PC-9 (cell line): ENCODE results near the gene SH3RF3. TPM values are rescaled to one million over a fixed set of nuclear protein-coding genes. Genes with fewer than 3 reads are reported as not detected.

Experiments
- BruUV-seq: library from RNA; stranded (reverse); fragments of 400-500 nt; replicated peaks from 2 replicates; lab custom pipeline; 2021; lab: Mats Ljungman, UMichigan
- CTCF ChIA-PET: fragments of 300-600 bp; sonication (Branson Sonifier 250); formaldehyde crosslinking; loops from one replicate; lab custom pipeline; 2022; ENCODE audit warnings: antibody characterized with exemption; lab: Charles Lee
- POLR2A ChIA-PET: fragments of 300-600 bp; sonication (Branson Sonifier 250); formaldehyde crosslinking; loops from one replicate; lab custom pipeline; 2022; ENCODE audit warnings: antibody characterized with exemption; ENCODE audit not compliant: unreplicated experiment; lab: Charles Lee
- DNase-seq, 2 experiments: peaks; one replicate each; pipeline versions ENCODE4 v3.0.0 to v3.0.0-alpha.2; 2015 to 2022; ENCODE audit warnings: mixed read lengths in 1 of 2
- H2AFZ ChIP-seq: fragments of 200-600 bp; sonication (generic); 2 replicates; pipeline ENCODE4 v1.8.1; 2017; ENCODE audit warnings: antibody characterized with exemption
- H3F3A ChIP-seq: fragments of 200-600 bp; sonication (generic); 2 replicates; pipeline ENCODE4 v1.8.1; 2017; ENCODE audit warnings: antibody characterized with exemption, mild to moderate bottlenecking, low read depth; ENCODE audit not compliant: insufficient read depth
- H3K27ac ChIP-seq: fragments of 200-600 bp; sonication (generic); 2 replicates; pipeline ENCODE4 v1.6.1; 2016; ENCODE audit warnings: mixed run types
- H3K27me3 ChIP-seq: fragments of 200-600 bp; sonication (generic); 2 replicates; pipeline ENCODE4 v1.6.1; 2016; ENCODE audit warnings: low read depth, mixed run types; ENCODE audit not compliant: insufficient read depth
- H3K36me3 ChIP-seq: fragments of 200-600 bp; sonication (generic); 2 replicates; pipeline ENCODE4 v1.6.1; 2016; ENCODE audit warnings: low read depth, mixed run types
- H3K4me1 ChIP-seq: fragments of 200-600 bp; sonication (generic); replicated peaks from 2 replicates; pipeline ENCODE4 v1.6.1; 2016; ENCODE audit warnings: mixed run types; ENCODE audit not compliant: insufficient read depth
- H3K4me2 ChIP-seq: fragments of 200-600 bp; sonication (generic); 2 replicates; pipeline ENCODE4 v1.6.1; 2017; ENCODE audit warnings: mixed run types
- H3K4me3 ChIP-seq: fragments of 200-600 bp; sonication (generic); 2 replicates; pipeline ENCODE4 v1.6.1; 2016; ENCODE audit warnings: mixed run types
- H3K79me2 ChIP-seq: fragments of 200-600 bp; sonication (generic); 2 replicates; pipeline ENCODE4 v1.6.1; 2017; ENCODE audit warnings: low read depth, mixed run types
- H3K9me2 ChIP-seq: fragments of 200-600 bp; sonication (generic); 2 replicates; pipeline ENCODE4 v1.8.1; 2017; ENCODE audit warnings: mild to moderate bottlenecking; ENCODE audit not compliant: insufficient read depth
- H3K9me3 ChIP-seq: fragments of 200-600 bp; sonication (generic); 2 replicates; pipeline ENCODE4 v1.8.1; 2016; ENCODE audit warnings: low read depth; ENCODE audit not compliant: insufficient read depth
- H4K20me1 ChIP-seq: fragments of 200-600 bp; sonication (generic); 2 replicates; pipeline ENCODE4 v1.8.1; 2017; ENCODE audit not compliant: insufficient read depth
- EZH2 ChIP-seq: fragments of 200-600 bp; sonication (generic); IDR thresholded peaks from 2 replicates; pipeline ENCODE4 v1.8.0; 2017; ENCODE audit warnings: antibody characterized with exemption, low read depth
- intact Hi-C: fragments of 100-400 bp; cut with micrococcal nuclease; formaldehyde crosslinking; loops from one replicate; pipeline ENCODE4 v1.10.0; 2022; ENCODE audit not compliant: unreplicated experiment
- total RNA-seq: library from RNA; stranded (reverse); gene quantifications from 2 replicates; pipeline ENCODE4 v1.2.3, GENCODE V29; 2021
- TF ChIP-seq, protein P1 (sequence below): fragments of 200-600 bp; sonication (generic); conservative IDR thresholded peaks from 2 replicates; pipeline ENCODE4 v1.6.1; 2017; ENCODE audit warnings: mixed run types, antibody characterized with exemption, mild to moderate bottlenecking, moderate library complexity

SH3RF3 gene
- total RNA-seq, 1 experiment from 2014 or later, result 6.1 TPM

DNA sequence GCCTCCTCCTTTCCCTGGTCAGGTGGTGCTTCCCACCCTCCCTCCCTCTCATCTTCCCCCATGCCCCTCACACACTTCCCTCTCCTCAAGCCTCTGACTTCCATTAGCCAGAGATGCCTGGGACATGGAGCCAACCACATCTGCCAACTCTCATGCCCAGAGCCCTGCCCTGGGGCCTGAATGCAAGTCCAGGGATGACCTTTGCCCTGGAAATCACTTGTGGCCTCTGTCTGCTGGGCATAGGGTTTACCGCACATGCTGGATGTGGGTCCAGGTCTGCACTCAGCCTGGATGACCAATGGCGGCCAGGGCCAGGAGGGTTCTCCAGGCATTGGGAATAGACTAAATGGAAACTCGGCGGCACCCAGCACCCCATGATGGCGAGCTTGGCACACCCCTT, 385.9 kb downstream of the SH3RF3 start:
- Histone ChIP-seq H3K4me2 (no peak overlapping the region), H3K4me3 (no peak overlapping the region), H3K9me3 (no peaks in the 10 kb centered on the region), H3K9me2 (no peaks in the 10 kb centered on the region), H3K79me2 (no peaks in the 10 kb centered on the region), H3K27me3 (no peaks in the 10 kb centered on the region), H3K27ac (no peak overlapping the region), H3F3A (no peaks in the 10 kb centered on the region), H3K36me3 (no peaks in the 10 kb centered on the region), H2AFZ (no peak overlapping the region), H3K4me1 (peaks cover 5% of the 10 kb centered on the region; the same call in 1 of the 2 replicates), H4K20me1 (no peaks in the 10 kb centered on the region)
- BruUV-seq, result no TSS peak
- DNase-seq, result no peak
- ChIA-PET POLR2A (no interaction called here), CTCF (no interaction called here)
- TF ChIP-seq EZH2, result no peak
- TF ChIP-seq, protein P1, sequence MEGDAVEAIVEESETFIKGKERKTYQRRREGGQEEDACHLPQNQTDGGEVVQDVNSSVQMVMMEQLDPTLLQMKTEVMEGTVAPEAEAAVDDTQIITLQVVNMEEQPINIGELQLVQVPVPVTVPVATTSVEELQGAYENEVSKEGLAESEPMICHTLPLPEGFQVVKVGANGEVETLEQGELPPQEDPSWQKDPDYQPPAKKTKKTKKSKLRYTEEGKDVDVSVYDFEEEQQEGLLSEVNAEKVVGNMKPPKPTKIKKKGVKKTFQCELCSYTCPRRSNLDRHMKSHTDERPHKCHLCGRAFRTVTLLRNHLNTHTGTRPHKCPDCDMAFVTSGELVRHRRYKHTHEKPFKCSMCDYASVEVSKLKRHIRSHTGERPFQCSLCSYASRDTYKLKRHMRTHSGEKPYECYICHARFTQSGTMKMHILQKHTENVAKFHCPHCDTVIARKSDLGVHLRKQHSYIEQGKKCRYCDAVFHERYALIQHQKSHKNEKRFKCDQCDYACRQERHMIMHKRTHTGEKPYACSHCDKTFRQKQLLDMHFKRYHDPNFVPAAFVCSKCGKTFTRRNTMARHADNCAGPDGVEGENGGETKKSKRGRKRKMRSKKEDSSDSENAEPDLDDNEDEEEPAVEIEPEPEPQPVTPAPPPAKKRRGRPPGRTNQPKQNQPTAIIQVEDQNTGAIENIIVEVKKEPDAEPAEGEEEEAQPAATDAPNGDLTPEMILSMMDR, result no peak
- intact Hi-C loops, result loop anchor here (5.0 kb wide), 2 partner anchors 108 to 658 kb away; no protein-coding TSS in a partner anchor

DNA sequence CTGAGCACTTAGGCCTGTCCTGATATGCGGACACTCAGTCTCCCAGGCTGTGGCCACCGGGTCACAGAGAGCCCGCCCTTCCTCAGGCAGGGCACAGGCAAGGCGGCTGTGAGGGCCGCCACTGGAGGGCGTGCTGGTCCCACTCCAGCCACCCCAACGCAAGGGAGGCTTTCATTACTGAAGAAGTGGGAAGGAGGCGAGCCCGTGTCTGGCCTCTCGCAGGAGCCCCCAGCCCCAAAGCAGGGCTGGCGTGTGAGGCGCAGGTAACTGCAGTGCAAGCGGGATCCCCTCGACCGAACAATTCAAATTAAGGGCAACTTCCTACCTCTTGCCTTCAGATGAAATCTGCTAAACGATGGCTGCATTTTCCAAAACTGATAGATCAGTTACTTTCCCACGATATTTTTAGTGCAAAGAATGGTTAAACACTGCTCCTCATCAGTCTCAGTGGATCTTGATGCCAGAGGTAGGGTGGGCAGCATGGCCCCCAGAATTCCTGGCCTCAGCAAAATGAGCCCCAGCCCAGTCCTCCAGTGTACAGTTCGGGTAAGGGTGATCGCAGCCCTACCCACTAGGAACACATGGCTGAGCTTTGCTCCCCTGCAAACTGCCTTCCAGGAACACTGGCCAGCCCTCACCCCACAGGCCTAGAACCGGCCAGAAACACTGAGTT, 387.6 kb downstream of the SH3RF3 start:
- Histone ChIP-seq H3F3A (no peaks in the 10 kb centered on the region), H3K4me2 (no peak overlapping the region), H3K27me3 (no peaks in the 10 kb centered on the region), H3K27ac (no peak overlapping the region), H3K4me1 (peaks cover 5% of the 10 kb centered on the region; the same call in 1 of the 2 replicates), H3K9me2 (no peaks in the 10 kb centered on the region), H2AFZ (no peak overlapping the region), H3K9me3 (no peaks in the 10 kb centered on the region), H3K36me3 (no peaks in the 10 kb centered on the region), H3K79me2 (no peaks in the 10 kb centered on the region), H4K20me1 (no peaks in the 10 kb centered on the region), H3K4me3 (no peak overlapping the region)
- TF ChIP-seq, protein P1, result peak; percentile 65
- TF ChIP-seq EZH2, result no peak
- ChIA-PET POLR2A (no interaction called here), CTCF (no interaction called here)
- intact Hi-C loops, result no loop called here
- BruUV-seq, result no TSS peak
- peak in 1 of 2 experiments; percentile 55 for DNase-seq

DNA sequence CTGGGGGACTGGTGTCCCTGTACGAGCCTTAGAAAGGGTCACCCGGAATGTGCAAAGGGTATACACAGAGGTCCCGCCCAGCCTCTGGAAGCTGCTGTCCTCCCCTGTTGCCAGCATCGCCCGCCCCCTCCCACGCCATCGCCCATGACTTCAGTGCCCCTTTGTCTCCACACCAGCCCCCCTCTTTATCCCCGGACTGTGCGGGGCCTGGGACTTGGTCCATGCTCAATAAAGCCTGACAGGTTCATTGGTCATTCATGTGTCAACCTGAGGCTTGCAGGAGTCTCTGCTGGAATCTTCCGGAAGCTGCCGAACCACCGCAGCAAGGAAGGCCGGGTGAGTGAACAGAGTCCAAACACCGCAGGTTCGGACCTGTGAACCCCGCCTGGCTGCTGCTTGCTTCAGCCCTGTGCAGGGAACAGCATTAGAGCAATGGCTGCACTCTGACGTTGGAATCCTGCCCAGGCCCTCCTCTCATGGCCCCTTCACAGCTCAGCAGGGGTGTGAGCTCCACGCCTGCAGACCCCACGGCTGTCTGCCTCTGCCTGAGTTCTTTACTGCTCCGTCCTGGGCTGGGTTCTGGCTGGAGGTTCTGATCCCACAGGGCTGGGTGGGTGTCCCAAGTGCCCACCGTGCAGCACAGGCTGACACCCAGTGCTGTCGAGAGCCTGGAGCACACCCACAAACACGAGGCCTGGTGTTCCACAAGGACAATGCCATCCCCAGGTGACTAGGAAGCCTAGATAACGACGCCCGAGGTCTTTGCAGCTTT, 388.3 kb downstream of the SH3RF3 start:
- intact Hi-C loops, result no loop called here
- CTCF ChIA-PET, result no interaction called here
- no TSS peak for BruUV-seq

More for the DNA sequence above, 388.3 kb downstream of the SH3RF3 start:
- Histone ChIP-seq H3K4me3 (no peak overlapping the region), H3K9me3 (no peaks in the 10 kb centered on the region), H3K9me2 (no peaks in the 10 kb centered on the region), H2AFZ (no peak overlapping the region), H3K4me2 (no peak overlapping the region), H3K4me1 (peaks cover 5% of the 10 kb centered on the region; the same call in 1 of the 2 replicates), H4K20me1 (no peaks in the 10 kb centered on the region), H3K27me3 (no peaks in the 10 kb centered on the region), H3K79me2 (no peaks in the 10 kb centered on the region), H3K36me3 (no peaks in the 10 kb centered on the region), H3F3A (no peaks in the 10 kb centered on the region), H3K27ac (no peak overlapping the region)
- TF ChIP-seq, protein P1, result no peak
- no peak for TF ChIP-seq EZH2
- DNase-seq, result no peak
- POLR2A ChIA-PET, result no interaction called here
